GM21367 (cell line): ENCODE data around the gene TPP1.
A peak's percentile ranks its signal among the peaks of the same experiment; 100 is the strongest.

Experiments
- ATAC-seq: cut with Tn5 transposase; IDR thresholded peaks from one replicate; pipeline ENCODE4 v1.9.1; 2021; ENCODE audit not compliant: unreplicated experiment

Gene TPP1

DNA sequence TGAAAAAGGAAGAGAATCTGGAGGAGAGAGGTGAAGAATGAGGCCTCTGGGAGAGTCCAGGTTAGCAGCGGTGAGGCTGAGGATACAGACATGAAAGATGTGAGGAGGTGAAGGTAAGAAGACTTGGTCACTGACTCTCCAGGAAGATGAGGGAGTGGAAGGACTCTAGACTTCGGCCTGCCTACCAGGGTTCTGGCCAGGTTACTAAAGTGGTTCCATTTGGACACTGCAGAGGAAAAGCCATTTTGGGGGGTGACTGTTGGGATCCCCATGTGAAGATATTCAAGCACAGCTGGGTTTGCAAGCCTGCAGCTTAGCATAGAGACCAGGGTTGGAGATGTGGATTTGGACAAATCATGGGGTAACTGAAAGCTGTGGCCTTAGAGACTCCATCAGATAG lies 28.6 kb upstream of the TPP1 start:
- ATAC-seq, result no peak

DNA sequence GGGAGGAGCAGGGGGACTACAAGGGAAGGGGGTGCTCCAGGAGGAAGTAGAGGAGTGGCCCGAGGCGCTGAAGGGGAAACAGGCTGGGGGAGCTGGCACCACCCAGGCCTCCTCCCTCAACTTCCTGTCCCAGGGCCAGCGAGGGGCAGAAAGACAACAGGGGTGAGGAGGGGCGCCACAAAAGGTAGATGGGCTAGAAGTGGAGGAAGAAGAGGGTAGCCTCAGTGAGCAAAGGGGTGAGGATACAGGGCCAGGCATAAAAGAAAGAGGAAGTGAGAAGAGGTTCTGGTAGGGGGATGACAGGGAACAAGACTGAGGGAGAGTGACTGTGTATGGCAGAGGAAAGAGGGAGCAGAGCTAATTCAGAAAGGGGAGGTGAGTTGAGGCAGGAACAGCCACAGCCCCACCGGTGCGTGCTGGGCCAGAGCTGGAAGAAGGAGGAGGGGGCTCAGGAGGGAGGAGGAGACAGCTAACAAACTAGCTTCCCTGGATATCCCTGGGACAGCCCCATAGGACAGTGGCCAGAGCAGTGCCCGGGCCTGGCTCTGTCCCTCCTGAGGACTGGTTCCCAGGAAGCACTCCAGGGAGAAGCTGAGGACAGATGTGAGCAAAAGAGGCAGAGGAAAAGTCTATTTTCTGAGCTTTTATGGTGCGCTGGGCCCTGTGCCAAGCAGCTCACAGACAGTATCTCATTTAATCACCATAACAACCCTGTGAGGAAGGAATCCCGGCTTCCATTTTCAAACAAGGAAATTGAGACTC lies 27.9 kb upstream of the TPP1 start:
- peak; percentile 76 for ATAC-seq

DNA sequence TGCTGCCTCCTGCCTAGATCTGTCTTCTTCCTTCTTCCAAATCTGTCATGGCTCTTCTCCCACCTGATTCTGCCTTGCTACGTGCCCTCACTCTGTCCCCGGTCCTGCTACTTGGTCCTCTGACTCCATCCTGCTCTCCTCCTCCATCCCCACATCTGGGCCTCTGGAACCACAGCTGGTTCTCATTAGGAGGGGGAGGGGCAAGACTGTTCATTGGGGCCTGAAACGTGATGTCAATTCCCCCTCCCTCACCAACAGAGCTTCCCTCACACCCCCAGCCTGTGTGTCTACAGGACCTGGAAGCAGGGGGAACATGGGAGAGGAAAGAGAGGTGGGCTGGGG lies 27.3 kb upstream of the TPP1 start:
- ATAC-seq, result no peak

DNA sequence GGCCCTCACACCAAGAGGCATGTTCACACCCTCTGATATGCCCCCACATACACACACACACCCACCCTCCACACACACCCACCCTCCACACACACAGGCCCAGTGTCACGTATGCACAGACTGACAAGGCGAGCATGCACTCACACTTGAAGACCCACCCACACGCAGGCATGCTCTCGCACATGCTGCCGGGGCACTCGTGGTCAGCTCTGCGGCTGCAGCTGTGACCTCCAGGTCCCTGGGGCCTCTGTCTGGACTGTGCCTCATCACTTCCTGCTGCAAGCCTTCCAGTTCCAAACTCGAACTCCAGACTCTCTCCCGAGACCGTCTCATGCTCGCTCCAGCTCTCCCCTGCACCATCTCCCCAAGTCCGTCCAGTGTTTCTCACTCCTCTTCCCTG lies 26.8 kb upstream of the TPP1 start:
- ATAC-seq, result no peak

DNA sequence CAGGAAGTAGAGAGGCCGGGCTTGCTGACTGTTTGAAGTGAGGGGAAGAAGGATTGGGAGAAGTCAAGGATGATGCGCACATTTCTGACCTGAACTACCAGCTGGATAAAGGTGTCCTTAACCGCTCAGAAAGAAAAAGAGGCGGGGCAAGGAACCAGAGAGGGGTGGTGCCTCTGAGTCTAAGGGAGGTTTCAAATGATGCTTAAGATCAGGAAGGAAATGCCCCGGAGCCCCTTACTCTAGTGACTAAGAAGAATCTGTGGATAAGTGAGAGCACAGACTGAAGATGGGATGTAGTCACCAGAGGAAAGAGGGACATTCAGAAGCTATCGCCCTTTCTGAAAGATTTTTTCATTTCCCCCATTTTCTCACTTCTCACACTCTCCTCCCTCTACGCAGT lies 23.7 kb upstream of the TPP1 start:
- no peak for ATAC-seq

DNA sequence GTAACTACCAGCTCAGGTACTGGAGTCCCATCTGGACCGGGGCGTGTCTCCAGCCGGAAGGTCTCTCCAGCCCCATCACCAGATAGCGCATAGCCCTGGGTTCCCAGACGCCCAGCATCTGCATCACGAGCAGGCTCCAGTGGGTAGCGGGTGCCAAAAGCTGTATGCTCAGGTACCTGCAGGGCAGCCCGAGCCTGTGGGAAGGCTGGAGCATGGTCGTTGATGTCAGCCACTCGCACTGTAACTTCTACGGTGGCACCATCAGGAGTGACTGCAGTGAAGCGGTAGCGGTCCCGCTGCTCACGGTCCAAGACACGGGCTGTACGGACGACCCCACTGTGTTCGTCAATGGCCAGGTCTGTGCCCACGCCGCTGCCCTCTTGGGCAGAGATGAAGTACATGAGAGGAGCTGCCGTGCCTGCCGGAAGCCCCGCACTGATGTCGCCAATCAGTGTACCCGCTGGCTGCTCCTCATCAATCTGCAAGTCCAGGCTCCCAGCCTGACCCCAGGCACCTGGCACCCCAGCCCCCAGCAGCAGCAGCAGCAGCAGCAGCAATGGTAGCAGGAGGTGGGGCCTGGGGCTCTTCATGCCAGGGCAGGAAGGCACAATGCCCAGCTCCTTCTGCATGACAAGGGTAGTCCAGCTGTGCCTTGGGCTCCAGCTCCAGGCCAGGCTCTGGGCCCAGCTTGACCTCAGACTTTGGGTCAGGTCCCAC lies 21.9 kb upstream of the TPP1 start:
- ATAC-seq, result no peak

DNA sequence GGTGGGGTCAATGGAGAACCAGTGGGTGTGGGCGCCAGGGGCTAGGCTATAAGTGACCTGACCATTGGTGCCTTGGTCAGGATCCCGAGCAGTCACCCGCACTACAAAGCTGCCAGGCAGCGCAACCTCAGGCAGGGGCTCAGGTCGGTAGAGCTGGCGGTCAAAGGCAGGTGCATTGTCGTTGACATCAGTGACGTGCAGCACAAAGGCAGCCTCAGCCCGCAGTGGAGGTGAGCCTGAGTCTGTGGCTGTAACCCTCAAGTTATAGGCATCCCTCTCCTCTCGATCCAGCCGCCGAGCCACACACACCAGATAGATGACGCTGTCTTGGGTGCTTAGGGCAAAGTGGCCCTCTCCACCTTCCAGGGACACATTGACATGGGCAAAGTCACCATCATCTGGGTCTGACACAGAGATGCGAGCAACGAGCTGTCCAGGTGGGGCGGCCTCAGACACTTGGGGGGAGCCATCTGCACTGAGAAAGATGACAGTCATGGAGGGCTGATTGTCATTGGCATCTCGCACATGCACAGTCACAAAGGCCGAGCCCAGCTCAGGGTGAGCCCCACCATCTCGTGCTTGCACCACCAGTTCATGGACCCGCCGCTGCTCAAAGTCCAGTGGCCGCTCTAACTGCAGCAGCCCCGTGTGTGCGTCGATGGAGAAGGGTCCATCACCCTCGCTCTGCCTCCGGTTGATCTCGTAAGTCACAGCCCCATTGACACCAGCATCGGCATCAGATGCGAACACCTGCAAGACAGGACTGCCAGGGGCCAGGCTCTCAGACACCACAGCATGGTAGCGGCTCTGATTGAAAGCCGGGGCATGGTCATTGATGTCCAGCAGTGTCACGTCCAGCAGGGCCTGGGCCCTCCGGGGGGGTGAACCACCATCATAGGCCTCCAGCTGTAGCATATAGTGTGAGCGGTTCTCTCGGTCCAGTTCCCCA lies 21.1 kb upstream of the TPP1 start:
- ATAC-seq, result no peak

DNA sequence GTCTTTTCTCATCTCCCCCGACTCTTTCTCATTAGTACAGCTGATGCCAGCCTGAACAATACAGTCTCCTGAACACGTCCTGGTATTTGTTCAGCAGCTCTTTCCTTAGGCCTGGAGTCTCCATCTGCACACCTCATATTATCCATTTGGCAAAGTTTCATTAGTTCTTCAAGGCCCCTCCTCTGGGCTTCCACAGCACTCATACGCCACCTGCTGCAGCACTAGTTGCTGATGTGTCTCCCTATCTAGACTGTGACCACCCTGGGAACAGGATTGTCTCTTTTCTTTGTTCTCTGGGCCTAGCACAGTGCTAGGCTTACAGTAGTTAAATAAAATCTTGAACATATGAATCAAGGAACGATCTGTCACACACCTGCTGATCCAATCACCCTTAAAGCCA lies 19.2 kb upstream of the TPP1 start:
- ATAC-seq, result no peak

DNA sequence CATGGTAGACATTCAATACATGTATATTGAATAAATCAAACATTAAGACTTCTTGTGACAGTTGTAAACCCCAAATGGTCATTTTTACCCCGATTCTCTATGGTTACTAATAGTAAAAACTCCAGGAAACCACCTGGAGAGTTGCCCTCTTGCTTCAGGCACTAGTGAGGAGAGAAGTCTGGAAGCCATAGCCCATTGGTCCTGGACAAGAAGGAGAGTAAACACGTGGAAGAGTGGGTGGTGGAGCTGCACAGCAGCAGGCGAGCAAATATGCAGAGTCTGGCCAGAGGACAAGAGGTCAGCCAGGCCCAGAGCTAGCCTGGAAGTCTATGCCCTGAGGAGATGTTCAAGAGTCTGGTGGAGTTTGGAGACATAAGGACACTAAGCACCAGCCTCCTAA lies 18.6 kb upstream of the TPP1 start:
- no peak for ATAC-seq

DNA sequence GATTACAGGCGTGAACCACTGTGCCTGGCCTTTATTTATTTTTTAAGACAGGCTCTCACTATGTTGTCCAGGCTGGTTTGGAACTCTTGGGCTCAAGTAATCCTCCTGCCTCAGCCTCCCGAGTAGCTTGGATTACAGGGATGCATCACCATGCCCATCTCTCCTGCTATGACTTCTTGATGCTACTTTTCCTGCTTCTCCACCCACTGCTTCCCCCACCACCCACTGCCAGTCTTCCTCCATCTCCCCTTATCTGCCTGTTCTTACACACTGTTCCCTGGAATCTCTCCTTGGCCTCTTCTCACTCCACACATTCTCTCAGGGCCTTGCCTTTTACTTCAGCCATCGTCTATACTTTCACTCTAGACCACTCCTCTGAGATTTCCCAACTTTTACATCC lies 17.3 kb upstream of the TPP1 start:
- no peak for ATAC-seq

DNA sequence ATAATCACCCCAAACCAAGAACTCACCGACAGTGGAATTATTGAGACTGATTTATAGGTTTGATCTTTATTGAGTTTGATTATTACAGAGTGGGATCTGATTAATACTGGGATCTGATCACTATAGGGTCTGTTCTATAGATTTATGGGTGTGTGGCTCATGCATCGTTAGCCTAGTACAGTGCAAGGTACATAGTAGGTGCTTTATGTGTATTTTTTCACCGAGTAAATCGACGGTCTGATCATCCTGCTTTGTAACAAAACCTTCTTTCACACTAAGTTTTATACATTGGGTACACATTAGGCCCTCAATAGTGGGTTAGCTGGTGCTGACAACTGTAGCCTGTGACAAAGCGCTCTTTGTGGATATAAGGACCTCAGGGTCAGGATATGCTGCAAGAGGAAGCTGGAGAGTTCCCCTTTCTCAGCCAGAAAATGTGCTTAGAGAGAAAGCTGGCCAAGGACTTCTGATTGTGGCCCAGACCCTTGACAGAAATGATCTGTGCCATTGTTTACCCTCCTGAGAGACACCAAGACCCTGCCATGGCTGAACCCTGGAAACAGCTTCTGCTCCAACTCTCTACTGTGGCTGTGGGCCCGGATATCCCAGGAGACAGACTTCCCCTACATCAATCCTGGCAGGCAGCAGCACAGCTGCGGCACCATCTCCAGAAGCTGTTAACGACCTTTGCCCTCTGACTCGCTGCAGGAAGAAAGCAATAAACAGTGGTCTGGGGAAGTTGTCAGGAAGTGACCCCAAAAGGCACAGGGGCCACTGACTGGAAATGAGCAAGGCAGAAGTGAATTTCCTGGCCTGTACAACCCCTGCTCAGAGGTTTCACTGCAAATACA lies 16.1 kb upstream of the TPP1 start:
- no peak for ATAC-seq

DNA sequence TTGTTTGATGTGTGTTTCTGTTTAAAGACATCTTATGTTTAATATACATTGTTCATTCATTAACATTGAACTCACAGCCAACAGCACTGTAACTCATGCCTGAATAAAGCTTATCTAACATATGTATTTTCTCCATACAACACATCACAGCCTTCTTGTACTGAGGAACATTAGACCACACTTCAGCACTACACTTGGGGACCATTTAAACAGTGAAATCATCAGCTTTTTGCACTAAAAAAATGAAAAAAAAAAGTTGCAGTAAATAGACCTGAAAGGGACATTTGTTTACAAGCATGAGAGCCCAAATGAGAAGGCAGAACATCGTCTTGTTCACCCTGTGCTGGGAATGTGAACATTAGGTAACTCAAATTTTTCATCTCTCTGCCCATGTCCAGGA lies 15.3 kb upstream of the TPP1 start:
- no peak for ATAC-seq

DNA sequence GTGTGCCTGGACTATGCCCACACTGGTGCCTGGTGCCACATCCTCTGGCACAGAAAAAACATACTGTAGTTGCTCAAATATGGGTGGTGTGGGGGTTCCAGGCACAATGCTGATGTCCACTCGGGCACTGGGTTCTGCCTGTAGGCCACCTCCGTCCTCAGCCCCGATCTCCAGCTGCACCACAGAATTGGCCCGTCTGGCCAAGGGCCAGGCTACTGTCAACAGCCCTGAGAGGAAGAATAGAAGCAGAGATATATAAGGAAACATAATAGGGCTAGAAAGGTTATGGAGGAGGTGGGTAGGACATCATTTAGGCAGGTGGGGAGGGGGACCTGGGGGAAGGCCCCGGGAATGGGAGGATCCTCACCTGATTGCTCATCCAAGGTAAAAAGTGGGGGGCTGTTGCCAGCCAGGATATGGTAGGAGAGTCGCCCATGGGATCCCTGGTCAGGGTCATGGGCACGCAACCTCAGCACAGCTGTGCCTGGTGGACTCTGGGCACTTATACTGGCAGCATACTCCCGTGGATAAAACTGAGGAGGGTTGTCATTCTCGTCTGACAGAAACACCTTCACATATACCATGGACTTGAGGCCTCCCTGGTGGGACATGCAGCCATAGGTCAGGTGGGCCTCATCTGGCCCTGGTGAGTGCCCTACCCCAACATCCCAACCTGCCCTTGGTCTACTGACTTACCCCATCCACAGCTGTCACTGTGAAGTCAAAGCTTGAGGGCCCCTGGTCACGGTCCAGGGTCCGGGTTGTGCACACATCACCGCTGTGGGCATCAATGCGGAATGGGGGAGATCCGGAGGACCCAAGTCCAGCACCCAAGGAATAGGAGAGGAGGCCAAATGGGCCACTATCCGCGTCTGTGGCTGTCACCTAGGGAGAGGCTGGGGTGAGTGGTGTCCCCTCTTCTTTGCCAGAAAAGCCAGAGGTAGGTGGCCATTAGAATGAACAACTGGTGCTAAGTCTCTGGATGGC lies 14.5 kb upstream of the TPP1 start:
- no peak for ATAC-seq

DNA sequence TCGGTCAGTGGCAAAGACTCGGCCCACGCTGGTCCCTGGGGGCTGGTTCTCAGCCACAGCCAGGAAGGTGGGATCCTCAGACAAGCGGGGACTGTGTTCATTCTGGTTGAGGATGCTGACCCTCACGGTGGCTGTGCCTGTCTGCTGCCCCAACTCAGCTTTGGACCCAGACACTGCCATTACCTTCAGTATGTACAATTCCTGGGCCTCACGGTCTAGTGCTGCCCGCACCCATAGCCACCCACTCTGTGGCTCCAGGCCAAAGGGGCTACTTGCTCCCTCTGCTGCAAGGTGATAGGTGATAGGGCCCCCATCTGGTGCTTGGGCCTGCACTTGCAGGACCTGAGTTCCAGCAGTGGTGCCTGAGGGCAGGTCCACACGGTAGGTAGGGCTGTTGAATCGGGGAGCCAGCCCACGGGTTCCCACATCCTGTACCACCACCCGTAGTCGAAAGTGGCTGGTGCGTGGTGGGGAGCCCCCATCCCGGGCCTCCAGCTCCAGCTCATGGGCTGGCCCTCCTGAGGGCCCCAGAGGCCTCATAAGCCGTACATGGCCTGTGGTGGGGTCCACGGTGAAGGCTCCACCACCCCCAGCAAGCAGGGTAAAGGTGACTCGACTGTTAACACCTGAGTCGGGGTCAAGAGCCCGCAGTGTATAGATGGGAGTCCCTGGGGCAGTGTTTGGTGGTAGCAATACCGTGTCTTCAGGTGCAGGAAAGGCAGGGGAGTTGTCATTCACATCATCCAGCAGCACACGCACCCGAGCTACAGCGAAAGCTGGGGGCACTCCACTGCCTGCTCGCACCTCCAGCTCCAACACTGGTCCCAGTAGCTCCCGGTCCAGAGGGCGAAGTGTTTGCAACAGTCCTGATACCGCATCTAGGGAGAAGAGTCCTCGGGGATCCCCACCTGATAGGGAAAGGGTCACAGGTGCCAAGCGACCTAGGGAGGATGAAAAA lies 13.2 kb upstream of the TPP1 start:
- ATAC-seq, result no peak

DNA sequence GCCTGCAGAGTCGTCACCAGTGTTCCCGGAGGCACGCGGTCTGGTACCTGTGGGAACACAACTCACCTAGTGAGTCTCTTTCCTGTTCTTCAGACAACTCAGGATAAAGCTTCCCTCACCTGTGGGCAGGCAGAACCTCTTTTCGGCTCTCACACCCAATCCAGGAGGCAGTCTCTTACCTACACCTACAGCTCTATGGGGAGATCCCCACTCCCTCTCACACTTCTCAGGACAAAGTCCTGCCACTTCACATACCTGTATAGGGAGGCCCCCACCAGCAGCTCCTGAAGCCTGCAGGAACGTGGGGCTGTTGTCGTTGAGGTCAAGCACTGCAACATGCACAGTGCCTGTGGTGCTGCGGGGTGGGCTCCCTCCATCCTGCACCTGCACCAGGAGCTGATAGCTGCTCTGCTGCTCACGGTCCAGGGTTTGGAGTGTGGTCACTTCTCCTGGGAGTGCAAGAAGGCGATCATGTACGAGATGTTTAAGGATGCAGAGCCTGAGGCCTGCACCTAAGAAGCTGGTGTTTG lies 12.2 kb upstream of the TPP1 start:
- ATAC-seq, result no peak

DNA sequence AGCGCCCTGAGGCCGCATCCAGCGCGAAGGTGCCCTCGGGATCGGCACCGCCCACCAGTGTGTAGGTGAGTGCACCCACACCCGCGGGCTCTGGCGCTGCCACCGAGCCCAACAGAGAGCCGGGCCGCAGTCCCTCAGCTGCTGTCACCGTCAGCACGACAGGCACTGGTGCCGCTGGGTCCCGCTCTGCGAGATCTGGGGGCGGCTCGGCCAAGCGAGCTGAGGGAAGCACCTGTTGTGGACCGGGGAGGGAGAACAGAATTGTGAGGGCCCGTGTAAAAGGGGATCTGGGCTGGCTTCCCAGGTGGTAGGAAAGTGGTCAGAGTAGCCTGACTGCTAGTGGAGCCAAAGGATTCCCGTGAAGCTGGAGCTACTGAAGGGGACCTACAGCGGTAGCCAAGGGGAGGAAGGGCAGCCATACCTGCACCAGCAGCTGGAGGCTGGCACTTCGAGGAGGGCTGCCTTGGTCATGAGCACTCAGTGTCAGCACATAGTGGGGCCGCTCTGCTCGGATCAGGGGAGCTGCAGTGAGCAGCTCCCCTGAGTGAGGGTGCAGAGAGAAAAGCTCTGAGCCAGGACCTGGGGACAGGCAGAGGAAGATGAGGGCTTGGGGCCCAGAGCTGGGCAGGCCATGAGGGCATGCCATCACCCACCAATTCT lies 11.5 kb upstream of the TPP1 start:
- no peak for ATAC-seq

DNA sequence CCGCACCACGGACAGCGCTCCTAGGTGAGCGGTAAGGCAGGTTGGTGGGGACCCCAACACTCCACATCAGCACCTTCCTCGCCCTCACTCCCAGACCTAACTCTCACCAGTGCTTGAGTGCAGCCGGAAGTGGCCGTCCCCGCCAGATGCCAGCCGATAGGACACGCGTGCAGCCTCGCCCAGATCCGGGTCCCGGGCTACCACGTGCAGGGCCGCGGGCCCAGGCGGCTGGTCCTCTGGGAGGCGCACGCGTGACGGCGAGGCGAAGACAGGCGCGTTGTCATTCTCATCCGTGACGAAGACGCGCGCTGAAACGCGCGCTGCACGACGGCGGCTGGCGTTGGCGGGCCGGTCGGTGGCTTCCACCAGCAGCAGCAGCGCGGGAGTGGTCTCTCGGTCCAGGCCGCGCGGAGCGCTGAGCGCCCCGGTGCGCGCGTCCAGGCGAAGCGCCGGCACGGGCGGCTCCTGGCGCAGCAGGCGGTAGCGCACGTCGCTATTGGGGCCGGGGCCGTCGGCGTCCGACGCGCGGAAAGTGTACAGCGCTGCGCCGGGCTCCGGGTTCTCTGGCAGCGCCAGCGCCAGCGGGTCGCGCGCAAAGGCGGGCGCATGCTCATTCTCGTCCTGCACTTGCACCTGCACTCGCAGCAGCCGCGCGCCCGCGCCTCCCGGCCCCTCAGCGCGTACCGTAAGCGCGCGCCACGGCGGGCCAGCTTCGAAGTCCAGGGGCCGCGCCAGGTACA lies 10.8 kb upstream of the TPP1 start:
- no peak for ATAC-seq
